Right atrium auricular region (tissue), 2 donors: Measurements from ENCODE around the gene NRXN3. TPM values are rescaled to one million over a fixed set of nuclear protein-coding genes. Genes with fewer than 3 reads are reported as not detected.

Experiments used
- DNase-seq: peaks from one replicate; pipeline ENCODE4 v3.0.0-alpha.2; 2019; ENCODE audit warnings: low spot score
- H3K27ac ChIP-seq, 2 donors: fragments of 200-600 bp; sonication (generic); 1 replicate in 1 of 2; 2 replicates in 1 of 2; pipeline ENCODE4 v1.5.1; 2016 to 2019
- H3K27me3 ChIP-seq, 2 donors: fragments of 200-600 bp; sonication (generic); one replicate each; pipeline versions ENCODE4 v1.5.1 to v1.6.0; 2017 to 2019
- H3K36me3 ChIP-seq: fragments of 200-600 bp; sonication (generic); one replicate; pipeline ENCODE4 v1.5.1; 2016
- H3K4me1 ChIP-seq, 2 donors: fragments of 200-600 bp; sonication (generic); one replicate each; pipeline versions ENCODE4 v1.5.1 to v1.6.0; 2017 to 2019
- H3K4me3 ChIP-seq, 2 donors: fragments of 200-600 bp; sonication (generic); 1 replicate in 1 of 2; 2 replicates in 1 of 2; pipeline ENCODE4 v1.5.1; 2017 to 2019; ENCODE audit warnings: mild to moderate bottlenecking in 1 of 2, moderate library complexity in 1 of 2
- H3K9me3 ChIP-seq, 2 donors: fragments of 200-600 bp; sonication (generic); one replicate each; pipeline ENCODE4 v1.5.1; 2019
- CTCF ChIP-seq, 2 donors: fragments of 200-600 bp; sonication (generic); IDR thresholded peaks; one replicate each; pipeline ENCODE4 v1.5.1; 2019; ENCODE audit warnings: antibody characterized with exemption in 2 of 2
- total RNA-seq, 2 donors: library from RNA; depleted of rRNA; stranded (reverse); fragments of >200 nt; gene quantifications; one replicate each; pipeline ENCODE4 v1.1.0, GENCODE V29; 2016

NRXN3 gene
- total RNA-seq, 2 donors from 2014 or later = 2.0 to 2.3 TPM

GRCh38 chr14:79248126-79248525 lies 1078.0 kb downstream of the NRXN3 start:
- no peak for DNase-seq
- H3K27me3 ChIP-seq = no peaks in the 10 kb centered on the region
- H3K9me3 ChIP-seq = no peaks in the 10 kb centered on the region
- H3K36me3 ChIP-seq = no peaks in the 10 kb centered on the region
- H3K4me3 ChIP-seq = no peak overlapping the region
- H3K27ac ChIP-seq = no peak overlapping the region
- no peak for TF ChIP-seq CTCF (IDR thresholded peaks at IDR 0.05)
- H3K4me1 ChIP-seq = no peaks in the 10 kb centered on the region

- no peak overlapping the region for H3K4me3 ChIP-seq
- H3K36me3 ChIP-seq = no peaks in the 10 kb centered on the region
- H3K27ac ChIP-seq = no peak overlapping the region
- H3K9me3 ChIP-seq = no peaks in the 10 kb centered on the region
- TF ChIP-seq CTCF (IDR thresholded peaks at IDR 0.05) = no peak
- DNase-seq = no peak
- H3K27me3 ChIP-seq = no peaks in the 10 kb centered on the region
- H3K4me1 ChIP-seq = no peaks in the 10 kb centered on the region
These were observed 1078.6 kb downstream of the NRXN3 start for GRCh38 chr14:79248771-79249170.

- H3K4me1 ChIP-seq = no peaks in the 10 kb centered on the region
- H3K4me3 ChIP-seq = no peak overlapping the region
- no peak overlapping the region for H3K27ac ChIP-seq
- no peaks in the 10 kb centered on the region for H3K27me3 ChIP-seq
- no peak for TF ChIP-seq CTCF (IDR thresholded peaks at IDR 0.05)
- no peaks in the 10 kb centered on the region for H3K9me3 ChIP-seq
- H3K36me3 ChIP-seq = no peaks in the 10 kb centered on the region
- DNase-seq = no peak
These were observed 1081.1 kb downstream of the NRXN3 start for GRCh38 chr14:79251278-79251677.

- no peak for TF ChIP-seq CTCF (IDR thresholded peaks at IDR 0.05)
- Histone ChIP-seq H3K4me3 (no peak overlapping the region), H3K27me3 (no peaks in the 10 kb centered on the region), H3K9me3 (no peaks in the 10 kb centered on the region), H3K36me3 (no peaks in the 10 kb centered on the region), H3K4me1 (no peaks in the 10 kb centered on the region), H3K27ac (no peak overlapping the region)
- DNase-seq = no peak
These were observed 1083.4 kb downstream of the NRXN3 start for GRCh38 chr14:79253576-79253975.

- DNase-seq = no peak
- no peaks in the 10 kb centered on the region for H3K4me1 ChIP-seq
- H3K9me3 ChIP-seq = no peaks in the 10 kb centered on the region
- H3K27me3 ChIP-seq = no peaks in the 10 kb centered on the region
- TF ChIP-seq CTCF (IDR thresholded peaks at IDR 0.05) = no peak
- no peak overlapping the region for H3K27ac ChIP-seq
- no peak overlapping the region for H3K4me3 ChIP-seq
- no peaks in the 10 kb centered on the region for H3K36me3 ChIP-seq
These were observed 1084.0 kb downstream of the NRXN3 start for GRCh38 chr14:79254069-79254775.

GRCh38 chr14:79256380-79256779 lies 1086.2 kb downstream of the NRXN3 start:
- Histone ChIP-seq H3K4me1 (no peaks in the 10 kb centered on the region), H3K27me3 (no peaks in the 10 kb centered on the region), H3K4me3 (no peak overlapping the region), H3K36me3 (no peaks in the 10 kb centered on the region), H3K9me3 (no peaks in the 10 kb centered on the region), H3K27ac (no peak overlapping the region)
- DNase-seq = no peak
- no peak for TF ChIP-seq CTCF (IDR thresholded peaks at IDR 0.05)
